ENCODE data around the gene CRYGS.
"Not testable (repeated sequence)": the region's sequence is repeated elsewhere in the genome, so short reads cannot be mapped to it uniquely, and the experiment has no call there.

CRYGS gene
- long read RNA-seq, donor 1, partial matches to known transcripts, result 0 of 1 reads
- long read RNA-seq, donor 1, other reads (novel, unspliced or antisense), result 0 of 1 reads
- long read RNA-seq, donor 2, partial matches to known transcripts, result 0 of 2 reads
- long read RNA-seq, donor 2, other reads (novel, unspliced or antisense), result 0 of 2 reads
- long read RNA-seq, donor 3, result 0 reads
- long read RNA-seq, donor 4, partial matches to known transcripts, result 0 of 2 reads
- long read RNA-seq, donor 4, other reads (novel, unspliced or antisense), result 0 of 2 reads
- long read RNA-seq, donor 5, partial matches to known transcripts, result 0 of 1 reads
- long read RNA-seq, donor 5, other reads (novel, unspliced or antisense), result 0 of 1 reads
- long read RNA-seq, donor 6, partial matches to known transcripts, result 0 of 1 reads
- long read RNA-seq, donor 6, other reads (novel, unspliced or antisense), result 0 of 1 reads
- long read RNA-seq, donor 7, partial matches to known transcripts, result 0 of 1 reads
- long read RNA-seq, donor 7, other reads (novel, unspliced or antisense), result 0 of 1 reads
- long read RNA-seq, donor 8, result 0 reads

DNA sequence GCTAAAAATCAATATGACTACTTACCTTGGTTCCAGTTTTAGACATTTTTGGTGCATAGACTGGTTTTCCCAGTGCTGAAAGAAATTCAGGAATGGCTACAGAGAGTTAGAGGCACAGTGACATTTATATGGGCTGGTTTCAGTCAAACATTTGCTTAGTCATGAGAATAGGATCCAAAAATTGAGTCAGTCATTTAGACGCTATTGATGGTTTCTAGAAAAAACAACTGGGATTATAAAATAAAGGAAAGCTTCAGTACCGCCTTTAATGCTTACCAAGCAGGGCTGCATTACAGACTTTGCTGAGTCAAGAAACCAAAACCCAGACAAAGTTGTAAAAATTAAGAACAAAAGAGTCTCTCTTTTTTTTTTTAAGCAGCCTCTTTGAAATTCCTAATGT is at the start of gene CRYGS:
Gene CRYGS (minus strand): TSS at position 100 of the 400 bp plus-strand sequence. CDS start 54 bp downstream, at position 46.
- DNase-seq, result no peak

DNA sequence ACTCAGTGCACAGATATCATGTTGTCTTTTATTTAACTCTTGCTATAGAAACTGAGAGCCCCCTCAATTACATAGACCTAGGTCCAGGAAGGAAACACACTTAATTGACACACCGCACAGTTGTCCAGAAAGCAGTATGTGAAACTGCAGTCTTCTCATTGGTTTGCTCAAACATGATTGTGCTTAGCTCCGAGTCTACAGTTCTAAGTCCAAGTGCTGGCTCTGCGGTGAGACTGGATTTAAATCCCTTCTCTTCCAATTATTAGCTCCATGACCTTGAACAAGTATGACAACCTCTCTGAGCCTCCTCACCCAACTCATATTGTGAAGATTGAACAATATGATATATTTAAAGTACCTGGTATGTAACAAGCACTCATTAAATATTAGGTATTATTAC is 49.7 kb upstream of the CRYGS start:
- no peak for DNase-seq

DNA sequence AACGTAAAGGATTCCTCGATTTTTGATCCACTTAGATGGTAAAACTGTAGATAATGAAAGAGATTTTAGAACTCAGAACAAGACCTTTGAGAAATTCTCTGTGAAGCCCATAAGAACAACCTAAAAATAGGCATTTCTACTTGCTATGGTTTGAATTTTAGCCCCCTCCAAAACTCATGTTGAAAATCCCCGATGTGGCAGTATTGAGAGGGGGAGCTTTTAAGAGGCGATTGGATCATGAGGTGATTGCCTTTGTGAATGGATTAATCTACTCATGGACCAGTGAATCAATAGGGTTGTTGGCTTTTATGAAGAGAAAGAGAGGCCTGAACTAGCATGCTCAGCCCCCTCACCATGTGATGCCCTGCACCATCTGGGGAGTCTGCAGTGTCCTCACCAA is 48.5 kb upstream of the CRYGS start:
- DNase-seq, result no peak

DNA sequence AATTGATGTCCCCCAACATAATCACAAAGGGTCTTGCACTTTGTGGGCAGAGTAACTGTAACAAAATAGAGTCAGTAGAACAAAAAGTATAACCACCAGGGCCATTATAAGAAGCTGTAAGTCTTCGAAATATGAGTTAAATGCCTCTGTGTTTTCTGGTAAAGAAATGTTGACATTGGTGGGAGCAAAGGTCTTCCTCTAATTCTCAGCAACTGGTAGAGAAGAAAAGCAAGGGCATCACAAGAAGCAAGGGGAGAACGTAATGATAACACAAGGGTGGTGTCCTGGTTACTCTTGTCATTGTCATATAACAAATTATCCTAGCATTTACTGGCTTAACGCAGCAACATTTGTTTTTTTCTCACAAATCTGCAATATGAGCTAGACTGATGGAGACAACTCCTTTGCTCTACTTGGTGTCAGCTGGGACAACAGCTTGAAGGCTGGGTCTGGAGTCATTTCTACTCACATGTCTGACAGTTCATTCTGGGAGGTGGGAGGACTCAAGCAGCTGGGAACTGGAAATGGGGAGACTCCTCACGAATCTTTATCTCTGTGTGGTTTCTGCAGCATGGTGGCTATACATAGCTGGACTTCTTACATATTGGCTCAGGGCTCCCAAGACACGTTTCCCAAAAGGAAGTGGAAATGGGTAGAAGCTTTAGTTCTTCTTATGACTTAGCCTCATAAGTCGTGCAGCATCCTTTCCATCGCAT is 46.6 kb upstream of the CRYGS start:
- no peak for DNase-seq

DNA sequence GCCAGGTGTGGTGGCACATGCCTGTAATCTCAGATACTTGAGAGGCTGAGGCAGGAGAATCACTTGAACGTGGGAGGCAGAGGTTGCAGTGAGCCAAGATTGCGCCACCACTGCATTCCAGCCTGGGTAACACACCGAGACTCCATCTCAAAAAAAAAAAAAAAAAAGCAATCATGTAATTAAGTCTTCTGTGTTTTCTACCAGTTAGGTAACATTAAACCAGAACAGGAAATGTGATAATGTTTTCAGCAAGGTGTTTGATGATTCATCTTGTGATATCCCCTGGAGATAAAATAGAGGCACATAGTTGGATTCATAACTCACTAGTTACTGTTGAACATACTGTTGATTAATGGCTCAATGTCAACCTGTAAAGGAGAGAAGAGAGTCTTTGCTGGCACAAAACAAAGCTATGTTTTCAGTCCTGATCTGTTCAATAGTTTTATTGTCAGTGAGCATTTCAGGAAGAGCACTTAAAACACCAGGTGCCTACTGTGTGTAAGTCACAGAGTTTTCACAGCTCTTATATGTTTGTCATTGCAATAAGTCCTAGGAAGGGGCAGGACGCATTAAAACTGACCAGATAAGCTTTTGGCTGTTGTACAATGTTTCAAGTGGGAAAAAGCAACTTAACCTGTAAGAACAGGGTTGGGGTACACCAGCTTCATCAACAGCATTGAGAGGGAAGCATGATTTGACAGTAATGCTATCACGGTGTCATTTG is 45.8 kb upstream of the CRYGS start:
- no peak for DNase-seq

DNA sequence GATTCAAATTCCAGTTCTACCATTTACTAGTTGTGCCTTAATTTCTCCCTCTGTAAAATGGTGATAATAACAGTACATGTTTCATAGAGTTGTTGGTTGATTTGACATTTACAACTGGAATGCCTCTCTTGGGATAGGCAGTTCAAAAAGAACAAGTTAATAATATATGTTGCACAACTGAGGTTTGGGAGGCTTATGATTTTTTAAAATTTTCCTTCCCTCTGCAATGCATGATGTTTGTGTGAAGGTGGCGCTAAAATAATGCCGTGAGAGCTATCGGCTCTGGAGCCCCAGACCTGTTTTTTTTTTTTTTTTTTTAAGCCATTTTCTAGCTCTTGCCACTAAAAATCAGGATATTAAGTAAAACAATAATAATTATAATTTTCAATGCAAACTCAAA is 44.9 kb upstream of the CRYGS start:
- DNase-seq, result no peak

DNA sequence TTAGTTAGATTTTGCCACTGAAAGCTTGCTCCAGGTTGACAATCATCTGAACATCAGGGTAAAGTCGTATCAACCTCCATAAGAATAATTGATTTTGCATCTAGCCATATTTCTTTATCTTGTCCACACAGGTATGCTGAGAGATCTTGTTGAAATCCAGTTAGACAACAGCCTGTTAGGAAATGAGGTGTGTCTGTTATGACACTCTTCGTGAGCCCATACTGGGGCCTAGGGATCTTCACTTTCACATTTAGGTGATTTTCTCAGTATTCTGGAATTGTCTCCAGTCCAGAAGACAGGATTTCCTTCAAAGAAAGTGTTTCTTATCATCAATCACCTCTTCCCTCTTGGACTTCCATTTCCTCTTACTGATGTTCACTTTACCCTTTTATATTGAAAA is 44.5 kb upstream of the CRYGS start:
- DNase-seq, result no peak

DNA sequence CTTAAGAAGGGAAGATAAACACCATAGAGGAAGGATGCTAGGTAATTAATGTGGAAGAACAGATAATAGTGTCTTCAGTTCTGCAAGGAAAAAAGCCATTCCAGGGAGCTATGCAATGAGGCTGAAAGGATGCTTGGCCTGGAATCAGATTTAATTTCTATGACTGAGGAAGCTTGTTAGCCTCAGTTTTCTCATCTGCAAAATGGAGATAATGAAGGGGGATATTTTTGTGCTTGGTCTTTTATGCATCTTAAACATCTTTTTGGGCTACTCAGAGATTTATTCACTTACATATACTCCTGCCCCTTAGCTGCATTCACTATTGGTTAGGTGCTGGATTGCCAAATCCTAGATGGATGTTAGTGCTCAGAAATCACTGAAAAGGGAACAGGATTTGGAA is 43.0 kb upstream of the CRYGS start:
- no peak for DNase-seq

DNA sequence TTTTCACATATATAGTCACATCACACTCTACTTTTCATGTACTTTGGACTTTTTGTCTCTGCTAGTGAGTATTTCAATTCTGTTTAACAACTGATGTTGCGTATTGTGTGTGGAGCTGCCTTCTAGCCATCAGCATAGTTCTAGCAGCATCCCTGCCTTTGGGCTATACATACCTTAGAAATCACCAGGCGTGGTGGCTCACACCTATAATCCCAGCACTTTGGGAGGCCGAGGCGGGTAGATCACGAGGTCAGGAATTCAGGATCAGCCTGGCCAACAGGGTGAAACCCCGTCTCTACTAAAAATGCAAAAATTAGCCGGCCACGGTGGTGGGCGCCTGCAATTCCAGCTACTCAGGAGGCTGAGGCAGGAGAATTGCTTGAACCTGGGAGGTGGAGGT is 42.1 kb upstream of the CRYGS start:
- DNase-seq, result not testable (repeated sequence)

DNA sequence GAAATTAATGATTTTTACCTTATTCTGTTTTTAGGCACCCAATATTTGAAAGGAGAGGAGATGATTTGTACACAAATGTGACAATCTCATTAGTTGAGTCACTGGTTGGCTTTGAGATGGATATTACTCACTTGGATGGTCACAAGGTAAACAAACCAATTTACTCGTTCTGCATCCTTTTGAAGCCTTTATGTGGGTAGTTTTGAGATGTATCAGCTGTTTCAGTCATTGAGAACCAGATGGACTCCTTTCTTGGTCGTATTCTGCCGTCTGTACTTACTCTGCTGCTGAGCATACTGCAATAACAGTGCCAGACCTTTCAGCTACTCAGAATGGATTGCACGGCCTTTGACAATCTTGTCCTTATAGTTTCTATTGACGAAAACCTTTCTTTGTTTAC is 39.7 kb upstream of the CRYGS start:
- no peak for DNase-seq

DNA sequence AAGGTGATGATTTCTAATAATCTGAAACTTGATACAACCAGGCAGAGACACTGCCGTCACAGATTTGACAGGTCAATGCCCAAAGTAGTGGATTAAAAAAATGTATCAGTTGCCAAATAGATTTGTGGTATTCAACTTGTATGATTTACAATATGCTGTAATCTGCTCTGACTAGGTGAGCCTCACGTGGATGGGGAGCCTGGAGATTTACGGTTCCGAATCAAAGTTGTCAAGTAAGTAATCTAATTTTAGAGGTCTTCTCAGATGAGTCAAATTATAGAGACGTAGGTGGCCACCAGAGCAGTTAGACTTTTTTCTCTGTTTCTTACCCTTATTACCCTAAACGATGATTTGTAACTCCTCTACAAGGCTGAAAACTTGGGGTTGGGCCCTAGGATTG is 38.4 kb upstream of the CRYGS start:
- DNase-seq, result no peak

DNA sequence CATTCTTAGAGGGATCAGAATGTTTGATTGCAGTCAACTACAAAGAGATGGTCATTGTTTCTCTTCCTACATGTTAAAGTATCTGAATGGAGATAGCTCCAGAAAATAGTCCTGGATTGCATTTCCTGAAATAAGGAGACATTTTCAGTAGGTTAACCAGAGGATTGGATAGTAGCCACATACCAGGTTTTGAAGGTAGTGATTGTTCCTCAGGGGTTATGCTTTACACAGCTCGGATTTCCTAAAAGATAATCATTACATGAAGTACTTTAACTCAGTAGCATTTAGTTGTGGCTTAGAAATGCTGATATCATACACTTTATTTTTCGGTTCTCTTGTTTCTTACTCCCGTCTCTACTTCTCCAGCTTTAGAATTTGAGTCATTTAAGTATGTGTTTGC is 36.6 kb upstream of the CRYGS start:
- DNase-seq, result no peak

DNA sequence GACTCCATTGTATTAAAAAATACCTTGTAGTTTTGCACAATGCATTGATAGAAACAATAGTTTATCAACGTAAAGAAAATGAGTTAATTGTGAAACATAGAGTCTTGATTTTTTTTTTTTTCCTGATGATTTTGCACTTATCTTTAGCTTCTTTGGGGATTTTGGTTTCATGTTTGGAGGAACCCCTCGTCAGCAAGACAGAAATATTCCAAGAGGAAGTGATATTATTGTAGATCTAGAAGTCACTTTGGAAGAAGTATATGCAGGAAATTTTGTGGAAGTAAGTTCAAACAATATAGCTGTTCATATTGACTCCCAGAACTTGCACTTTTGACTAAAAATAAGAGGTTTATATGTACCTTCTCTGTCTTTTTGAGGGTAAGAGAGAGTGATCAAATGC is 33.3 kb upstream of the CRYGS start:
- no peak for DNase-seq

DNA sequence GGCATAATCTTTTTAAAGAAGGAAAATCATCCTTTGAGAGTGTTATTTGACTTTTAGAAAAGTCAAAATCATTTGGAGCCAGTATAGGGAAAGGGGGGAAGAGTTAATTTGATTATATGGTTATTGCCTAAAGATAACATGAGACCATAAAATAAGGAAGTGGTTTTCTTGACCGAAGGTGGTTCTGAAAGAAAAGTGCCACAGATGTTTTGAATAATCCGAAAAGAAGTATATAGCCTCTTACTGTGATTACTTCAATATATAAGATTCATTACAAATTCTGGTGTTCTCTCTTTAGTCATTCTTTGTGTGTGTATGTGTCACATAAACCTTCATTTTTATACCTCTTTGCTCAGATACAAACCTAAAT is 27.4 kb upstream of the CRYGS start:
- DNase-seq, result no peak

DNA sequence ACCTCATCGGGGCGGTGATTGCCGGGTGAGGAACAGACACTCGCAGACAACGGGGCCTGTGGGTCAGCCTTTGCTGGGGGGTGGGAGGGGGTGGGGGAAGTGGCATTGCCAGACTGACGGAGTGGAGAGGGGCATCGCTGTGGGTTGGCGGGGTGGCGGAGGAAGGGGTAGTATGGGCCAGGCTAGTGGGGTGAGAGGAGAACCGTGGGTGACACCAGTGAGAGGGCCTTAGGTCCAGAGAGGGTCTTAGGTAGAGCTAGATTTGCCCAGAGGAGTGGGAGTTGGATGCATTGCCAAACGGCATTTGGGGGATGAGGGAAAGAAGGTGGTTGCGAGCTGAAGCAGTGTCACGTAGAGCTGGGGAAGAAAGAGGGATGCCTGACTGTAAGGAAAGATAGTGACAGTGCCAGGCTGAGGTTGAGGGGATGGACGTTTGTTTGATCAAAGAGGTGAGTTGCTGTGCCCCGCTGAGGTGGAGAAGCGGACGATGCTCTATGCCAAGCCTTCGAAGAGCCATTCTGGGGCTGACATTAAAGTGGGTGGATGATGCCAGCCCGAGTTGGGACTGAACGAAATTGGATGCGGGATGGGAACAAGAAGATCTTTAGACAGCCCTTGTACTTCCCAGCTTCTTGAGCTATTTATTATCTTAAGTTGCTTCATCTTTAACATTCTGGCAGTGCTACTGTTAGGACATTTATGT is 26.9 kb upstream of the CRYGS start:
- DNase-seq, result peak; percentile 28

DNA sequence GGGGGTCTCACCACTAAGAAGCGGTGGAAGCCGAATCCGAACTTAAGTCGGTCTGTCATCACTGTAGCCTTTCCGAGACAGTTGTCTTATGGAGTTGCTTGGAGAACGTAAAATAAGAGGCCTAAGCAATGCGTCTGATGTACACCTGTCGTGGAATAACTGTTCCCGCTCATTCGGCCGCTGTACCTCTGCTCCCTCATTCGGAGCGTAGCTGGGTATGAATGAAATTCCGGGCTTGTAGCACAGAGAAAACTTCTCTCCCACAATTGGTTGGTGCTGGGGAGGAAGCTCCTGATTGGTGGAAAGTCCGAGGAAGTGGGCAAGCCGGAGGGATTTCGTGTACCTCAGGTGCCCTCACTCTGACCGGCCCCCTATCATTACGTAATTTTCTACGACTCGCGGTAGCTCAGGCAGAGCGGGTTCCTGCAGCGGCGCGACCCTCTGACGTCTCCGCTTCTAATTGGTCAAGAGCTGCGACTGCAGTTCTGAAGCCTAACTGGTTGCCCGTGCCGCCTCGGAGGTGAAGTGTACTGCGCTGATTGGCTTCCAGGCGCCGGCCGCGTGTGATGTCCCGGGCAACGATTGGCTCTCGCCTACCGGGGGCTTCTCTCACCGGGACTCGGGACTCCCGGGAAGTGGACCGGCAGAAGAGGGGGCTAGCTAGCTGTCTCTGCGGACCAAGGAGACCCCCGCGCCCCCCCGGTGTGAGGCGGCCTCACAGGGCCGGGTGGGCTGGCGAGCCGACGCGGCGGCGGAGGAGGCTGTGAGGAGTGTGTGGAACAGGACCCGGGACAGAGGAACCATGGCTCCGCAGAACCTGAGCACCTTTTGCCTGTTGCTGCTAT is 26.1 kb upstream of the CRYGS start, which contains the start of gene DNAJB11:
Gene DNAJB11 (plus strand): TSS at position 625 of the 845 bp plus-strand sequence. CDS start 178 bp downstream, at position 803.
- peak; percentile 90 for DNase-seq

DNA sequence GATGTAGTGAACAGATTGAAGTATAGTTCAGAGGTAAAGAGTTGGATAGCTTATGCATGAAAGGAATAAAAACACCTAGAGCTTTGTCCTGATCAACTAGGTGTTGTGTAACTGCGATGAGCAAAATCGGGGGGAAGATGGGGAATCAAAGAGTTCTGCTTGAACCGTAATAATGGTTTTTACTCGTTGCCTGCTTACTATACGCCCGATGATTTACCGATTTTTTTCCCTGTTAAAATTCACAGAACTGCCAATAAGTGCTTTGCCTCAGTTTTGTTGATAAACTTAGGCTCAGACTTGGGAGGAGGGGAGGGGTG is 25.6 kb upstream of the CRYGS start:
- DNase-seq, result no peak

DNA sequence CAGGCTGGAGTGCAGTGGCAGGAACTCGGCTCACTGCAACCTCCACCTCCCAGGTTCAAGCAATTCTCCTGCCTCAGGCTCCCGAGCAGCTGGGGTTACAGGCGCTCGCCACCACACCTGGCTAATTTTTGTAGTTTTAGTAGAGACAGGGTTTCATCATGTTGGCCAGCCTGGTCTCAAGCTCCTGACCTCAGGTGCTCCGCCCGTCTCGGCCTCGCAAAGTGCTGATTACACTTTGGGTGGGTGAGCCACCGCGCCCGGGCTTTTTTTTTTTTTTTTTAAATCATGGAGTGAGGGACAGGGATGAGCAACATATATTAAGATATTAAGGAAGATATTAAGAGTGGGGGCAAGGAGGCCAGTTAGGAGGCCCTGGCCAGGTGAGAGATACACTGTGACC is 25.2 kb upstream of the CRYGS start:
- not testable (repeated sequence) for DNase-seq

DNA sequence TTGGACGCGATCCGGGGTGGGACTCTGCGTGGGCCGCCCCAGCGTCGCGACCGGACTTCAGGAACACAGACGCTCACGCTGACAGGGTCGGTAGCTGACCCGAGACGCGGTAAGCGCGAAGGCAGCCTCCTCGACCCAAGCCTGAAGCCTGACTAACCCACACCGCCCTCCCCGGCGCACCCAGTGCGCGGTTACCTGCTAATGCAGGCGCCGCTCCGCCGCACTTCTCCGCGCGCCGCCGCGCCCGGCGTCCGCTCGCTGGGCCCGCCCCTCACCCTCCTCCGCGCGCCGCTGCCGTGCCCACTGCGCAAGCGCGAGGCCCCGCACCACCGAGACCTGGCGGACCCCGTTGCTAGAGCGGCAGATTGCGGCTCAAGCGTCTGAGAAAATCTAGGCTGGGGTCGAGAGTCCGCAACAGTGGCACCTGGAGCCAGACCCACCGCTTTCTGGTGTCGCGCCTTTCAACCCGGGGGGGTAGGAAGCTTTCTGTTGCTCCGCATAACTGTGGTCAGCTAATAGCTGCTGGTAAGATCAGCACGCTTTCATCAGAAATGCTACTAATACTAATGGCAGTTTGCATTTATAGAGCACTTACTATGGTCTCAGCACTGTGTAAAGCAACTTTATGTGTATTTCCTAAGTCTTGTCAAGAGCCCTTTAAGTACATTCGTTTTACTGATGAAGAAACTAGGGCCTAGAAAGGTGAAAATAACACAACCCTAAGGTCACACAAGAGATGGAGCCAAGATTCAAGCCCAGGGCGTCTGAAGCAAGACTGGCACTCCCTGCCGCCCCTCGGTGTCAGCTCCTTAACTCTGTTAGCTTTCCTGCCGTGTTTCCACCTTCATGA is 23.1 kb upstream of the CRYGS start, which contains the start of gene TBCCD1:
Gene TBCCD1 (minus strand): TSS at position 268 of the 850 bp plus-strand sequence. CDS start 3,010 bp downstream, outside the sequence.
- DNase-seq, result peak; percentile 98

DNA sequence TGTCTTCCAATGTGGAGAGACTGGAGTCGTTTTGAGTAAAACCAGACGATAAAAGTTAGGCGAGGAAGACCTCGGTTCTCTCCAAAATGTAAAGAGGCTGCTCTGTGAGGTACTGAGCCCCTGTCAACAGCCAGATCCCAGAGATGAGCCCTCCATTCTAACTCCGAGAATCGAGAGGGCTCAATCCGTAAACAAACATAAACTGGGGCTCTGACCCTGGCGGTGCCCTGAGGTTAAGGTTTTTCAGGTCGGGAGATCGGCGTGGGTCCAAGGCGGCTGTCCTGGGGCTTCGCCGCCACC is 22.5 kb upstream of the CRYGS start:
- DNase-seq, result no peak

All from right kidney (tissue), 9 donors.